GM18498 (cell line): ENCODE data around the gene COMP.

ENCODE experiments used
- ATAC-seq: cut with Tn5 transposase; IDR thresholded peaks from one replicate; pipeline ENCODE4 v1.9.1; 2021; ENCODE audit warnings: mild to moderate bottlenecking, moderate library complexity; ENCODE audit not compliant: unreplicated experiment

Gene COMP

DNA sequence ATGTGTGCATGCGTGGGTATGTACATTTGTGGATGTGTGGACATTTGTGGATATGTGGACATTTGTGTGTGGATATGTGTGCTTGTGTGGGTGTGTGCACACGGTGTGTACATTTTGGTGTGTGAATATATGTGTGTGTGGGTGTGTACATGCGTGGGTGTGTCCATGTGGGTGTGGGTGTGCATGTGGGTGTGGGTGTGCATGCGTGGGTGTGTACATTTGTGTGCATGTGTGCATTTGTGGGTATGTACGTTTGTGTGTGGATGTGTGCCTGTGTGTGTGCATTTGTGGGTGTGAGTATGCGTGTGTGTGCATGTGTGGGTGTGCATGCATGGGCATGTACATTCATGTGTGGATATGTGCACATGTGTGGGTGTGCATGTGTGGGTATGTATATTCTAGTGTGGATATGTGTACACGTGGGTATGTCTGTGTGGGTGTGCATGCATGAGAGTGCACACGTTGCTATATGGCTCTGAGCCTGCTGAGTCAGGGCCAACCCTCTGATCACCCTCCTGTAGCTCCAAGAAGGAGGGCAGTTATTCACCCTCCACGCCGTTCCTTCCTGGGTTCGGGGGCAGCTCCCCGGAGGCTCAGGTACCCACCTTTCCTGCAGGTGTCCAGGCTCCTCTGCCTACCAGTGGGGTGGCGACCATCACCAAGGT lies 20.3 kb downstream of the COMP start:
- no peak for ATAC-seq

DNA sequence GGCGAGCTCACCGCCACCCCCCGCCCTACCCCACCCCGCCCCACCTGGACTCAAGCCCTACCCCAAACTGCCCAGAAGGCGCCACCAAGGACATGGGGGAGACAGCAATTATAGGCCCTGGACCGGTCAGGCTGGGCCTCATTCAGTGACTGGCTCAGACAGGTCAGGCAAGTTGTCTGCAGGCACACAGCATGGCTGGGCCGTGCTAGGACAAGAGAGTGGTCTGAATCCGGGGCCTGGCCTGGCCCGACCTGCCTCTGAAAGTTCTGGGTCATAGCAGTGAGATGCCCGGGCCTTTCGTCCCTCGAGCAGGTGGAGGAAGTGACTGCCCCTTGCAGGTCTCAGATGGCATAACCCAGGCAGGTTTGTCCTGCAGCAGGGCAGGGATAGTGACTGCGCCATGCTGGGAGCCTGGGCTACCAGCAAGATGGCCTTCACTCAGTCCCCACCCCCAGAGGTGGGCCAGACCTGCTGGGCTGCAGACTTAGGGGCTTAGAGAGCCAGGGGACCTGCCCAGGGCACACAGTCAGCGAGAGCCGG lies 21.0 kb downstream of the COMP start:
- no peak for ATAC-seq

DNA sequence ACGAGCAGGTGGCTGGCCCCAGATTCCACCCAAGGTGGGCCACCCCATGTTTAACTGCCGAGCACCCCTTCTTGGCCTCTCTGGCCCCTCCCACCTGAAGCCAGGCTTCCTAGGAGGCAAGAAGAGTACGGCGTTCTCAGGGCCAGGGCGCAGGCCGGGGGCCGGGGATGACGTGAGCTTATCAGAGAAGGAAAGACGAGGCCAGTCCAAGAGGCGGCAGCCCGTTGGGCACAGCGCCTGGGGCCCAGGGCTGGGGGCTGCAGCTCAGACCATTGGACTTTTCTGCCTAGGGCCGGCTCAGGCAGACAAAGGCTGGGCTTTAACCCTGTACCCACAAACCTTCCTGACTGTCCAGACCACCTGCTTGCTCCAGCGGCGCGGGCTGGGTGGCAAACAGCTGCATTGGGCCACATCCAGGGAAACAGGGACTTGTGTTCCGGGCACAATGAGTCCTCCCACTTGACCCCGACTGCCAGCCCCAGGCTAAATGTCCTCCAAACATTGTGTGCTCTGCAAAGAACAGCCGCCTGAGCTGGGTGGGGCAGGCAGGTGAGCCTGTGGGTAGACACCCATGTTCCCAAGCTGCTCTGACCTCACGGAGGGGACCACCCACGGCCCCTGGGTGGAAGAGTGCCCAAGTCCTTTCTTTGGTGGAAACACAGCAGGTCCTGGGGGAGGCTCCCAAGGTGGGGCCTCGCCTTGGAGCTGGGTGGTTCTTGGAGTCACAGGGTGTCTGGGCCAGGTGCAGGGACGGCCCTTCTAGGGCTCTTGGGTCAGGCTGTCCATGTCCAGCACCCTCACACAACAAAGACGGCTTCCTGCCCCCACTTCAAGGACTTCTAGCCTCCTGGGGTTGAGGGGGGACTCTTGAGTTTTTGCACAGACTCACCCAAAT lies 21.9 kb downstream of the COMP start:
- ATAC-seq = no peak

DNA sequence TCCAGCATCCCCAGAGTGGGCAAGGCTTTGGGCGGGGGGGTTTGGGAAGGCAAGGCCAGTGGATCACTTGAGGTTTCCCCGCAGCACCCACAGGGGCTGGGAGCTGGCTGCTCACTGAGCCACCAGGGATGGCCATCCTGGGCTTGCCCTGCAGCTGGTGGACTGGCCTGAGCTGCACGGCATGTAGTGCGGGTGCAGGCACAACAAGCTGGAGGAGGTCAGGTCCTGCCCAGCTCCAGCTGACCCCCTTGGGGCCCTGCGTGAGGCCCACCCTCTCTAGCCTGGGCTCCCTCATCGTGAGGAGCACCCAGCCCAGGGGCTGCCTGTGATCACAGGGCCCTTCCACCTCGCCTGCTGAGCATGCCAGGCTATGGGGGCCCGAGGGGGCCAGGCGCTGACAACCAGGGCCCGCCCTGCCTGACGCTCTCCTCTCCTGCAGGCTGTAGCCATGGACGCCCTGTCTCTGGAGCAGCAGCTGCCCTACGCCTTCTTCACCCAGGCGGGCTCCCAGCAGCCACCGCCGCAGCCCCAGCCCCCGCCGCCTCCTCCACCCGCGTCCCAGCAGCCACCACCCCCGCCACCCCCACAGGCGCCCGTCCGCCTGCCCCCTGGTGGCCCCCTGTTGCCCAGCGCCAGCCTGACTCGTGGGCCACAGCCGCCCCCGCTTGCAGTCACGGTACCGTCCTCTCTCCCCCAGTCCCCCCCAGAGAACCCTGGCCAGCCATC lies 22.9 kb downstream of the COMP start:
- no peak for ATAC-seq

DNA sequence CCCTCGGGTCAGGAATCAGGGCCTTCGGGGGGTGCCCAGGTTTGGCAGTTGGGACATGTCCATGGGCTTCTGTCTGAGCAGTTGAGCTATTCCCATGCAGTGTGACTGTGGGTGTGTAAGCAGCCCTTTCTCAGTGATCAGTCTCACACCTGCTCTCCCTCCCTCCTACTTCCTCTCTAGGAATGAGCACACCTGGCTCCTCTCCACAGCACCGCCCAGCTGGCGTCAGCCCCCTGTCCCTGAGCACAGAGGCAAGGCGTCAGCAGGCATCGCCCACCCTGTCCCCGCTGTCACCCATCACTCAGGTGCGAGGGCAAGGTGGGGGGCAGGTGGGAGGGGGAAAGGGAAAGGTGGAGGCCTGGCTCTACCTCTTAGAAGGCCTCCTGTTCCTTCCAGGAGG lies 25.9 kb downstream of the COMP start:
- no peak for ATAC-seq

DNA sequence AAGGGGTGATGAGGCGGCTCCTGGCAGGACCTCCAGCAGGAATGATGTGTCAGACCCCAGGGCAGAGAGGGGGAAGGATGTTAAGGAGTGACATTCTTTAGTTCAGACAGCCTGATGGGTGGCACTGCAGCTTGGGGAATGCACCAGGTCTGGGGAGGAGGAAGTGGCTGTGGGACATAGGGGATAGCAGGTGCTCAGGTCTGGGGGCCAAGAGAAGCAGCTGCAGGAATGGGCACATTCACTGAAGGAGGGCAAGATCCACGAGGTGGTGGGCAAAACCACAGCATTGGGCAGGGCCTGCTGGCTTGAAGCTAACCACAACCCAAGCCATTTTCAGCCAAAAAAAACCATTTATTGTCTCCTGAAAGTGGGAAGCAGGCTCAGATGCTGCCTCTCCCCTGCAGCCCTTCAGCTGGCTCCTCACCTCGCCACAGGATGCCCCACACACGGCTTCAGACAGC lies 26.5 kb downstream of the COMP start:
- ATAC-seq = no peak

DNA sequence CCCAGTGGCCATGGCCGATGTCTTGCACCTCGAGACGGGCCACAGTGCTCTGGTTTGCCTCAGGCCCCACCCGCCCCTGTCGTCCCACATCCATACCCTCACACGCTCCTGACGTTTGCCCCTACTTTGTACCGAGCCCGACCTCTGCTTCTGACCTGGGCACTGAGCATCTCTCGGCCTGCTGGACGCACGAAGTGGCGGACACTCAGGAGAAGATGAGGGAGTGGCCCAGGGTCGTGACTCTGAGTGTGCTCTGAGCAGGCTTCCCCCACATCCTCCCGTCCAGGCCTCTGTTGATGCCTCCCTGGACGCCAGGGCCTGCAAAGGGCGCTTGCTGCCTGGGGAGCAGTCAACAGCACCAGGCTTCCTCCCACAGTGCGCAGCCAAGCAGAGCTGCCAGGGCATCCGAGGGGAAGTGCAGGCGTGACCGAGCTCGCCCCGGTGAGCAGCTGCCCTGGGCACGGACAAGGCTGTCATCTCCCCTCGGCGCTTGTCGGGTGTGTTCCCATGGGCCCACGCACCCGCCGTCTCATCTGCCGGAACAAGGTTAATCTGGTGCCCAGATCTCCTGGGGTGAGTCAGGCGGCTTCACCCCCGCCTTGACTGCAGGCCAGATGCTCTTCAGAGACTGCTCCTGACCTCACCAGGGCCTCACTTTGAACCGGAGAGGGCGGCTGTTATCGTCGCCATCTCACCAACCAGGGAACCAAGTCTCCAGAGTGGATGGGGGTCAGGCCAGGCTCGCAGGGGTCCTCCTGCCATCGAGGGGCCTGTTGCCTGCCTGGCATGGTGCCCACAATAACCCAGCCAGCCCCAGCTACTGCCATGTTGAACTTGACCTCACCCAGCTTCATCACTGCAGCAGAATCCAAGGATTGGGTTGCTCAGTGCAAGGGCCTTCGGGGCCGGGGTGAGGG lies 27.2 kb downstream of the COMP start:
- ATAC-seq = no peak

DNA sequence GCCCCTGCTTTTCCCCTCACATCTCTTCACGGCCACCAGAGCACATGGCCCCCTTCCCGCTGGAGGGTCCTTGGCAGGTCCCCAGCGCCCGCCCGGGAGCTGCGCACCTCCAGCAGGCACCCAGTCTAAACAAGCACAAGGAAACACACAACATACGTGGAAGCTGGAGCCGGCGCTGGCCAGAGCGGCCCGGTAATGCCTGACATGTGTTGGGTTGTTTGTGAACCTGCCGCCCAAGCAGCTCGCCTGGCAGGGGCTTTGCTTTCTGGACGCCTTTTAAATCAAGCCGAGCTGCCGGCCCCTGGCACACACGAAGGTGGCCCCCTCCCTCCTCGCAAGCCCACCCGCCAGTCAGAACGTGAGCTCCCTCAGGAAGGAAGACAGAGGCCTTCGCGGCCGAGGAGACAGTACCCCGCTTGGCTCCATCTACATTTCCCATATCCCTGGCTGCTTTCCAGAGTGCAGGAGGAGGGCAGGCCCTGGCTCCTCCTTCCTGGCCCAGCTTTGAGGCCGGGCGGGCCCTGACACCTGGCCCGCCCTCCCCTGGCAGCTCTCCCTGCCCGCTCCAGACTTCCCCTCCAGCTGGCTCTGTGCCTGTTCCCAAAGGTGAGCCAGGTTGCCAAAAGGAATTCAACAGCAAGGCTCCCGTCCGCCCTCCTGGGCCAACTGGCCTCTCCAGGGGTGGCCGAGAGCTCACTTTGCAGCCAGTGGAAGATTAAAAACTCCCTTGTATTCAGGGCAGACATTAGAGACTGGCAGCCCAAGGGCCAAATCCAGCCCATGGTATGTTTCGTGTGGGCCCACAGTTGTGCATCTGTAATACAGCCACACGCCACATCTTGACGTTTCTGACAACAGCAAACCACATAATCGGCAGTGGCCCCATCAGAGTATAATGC lies 28.7 kb downstream of the COMP start:
- ATAC-seq = no peak

DNA sequence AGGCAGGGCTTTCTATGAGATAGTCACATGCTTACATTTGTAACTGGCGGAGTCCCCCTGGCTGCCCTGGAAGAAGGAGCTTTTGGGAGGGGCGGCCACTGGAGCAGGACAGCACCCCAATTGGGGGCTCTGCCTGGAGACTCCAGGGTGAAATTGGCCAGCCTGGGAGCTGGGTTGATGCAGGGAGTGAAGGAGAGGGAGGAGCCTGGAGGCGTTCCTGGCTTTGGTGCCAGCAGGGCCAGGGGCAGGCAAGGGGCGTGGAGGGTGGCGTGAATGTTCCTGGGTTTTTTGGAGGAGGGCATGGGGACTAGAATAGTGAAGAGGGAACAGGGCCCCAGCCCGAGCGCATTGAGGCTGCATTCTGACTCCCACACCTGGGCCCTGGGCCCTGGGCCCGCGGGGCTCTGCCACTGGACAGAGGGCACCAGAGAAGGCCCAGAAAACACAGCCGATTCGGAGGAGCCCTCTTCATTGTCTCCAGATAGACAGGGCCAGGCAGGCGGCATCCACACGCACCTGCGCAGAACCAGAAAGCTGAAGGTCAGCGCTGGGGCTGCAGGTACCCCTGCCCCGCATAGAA lies 29.5 kb downstream of the COMP start:
- ATAC-seq = no peak

DNA sequence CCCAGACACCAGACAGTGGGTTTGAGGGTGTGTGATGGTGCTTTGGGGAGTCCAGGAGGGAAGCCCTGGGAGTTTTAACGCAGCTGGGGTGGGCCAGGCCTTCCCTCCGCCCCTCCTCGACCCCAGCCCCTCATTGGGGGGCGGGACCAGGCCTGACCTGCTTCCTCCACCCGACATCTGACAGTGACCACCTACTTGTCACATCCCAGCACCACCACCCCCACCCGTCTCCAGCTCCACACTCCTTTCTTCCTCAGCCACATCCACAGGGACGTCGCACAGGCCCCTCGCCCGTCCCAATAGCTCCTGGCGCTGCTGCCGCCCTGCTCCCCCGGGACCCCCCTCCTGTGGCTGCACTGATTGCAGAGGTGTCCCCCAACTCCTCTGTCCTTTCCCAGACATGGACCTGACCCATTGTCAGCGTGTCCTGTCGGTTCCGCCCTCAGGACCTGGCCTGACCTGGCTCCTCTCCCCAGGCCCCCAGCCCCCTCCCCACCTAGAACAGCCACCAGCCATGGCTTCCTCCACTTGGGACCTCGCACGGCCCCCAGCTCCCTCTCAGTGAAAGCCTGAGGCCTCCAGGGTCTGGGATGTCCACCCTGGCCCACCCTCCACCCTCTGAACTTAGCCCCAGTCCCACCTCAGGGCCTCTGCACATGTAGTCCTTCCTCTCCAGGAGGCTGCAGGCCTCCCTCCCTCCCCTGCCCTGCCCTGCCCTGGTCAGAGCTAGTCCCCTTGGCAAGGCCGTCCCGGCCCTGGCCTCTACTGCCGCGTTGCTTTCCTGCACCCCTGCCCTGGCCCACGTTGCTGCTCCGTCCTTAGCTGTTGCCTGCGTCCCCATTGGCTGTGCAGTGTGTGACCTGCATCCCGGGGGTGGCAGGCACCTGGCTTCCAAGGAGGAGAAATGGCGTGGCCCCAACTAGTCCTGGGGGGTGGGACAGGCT lies 30.4 kb downstream of the COMP start:
- ATAC-seq = no peak

DNA sequence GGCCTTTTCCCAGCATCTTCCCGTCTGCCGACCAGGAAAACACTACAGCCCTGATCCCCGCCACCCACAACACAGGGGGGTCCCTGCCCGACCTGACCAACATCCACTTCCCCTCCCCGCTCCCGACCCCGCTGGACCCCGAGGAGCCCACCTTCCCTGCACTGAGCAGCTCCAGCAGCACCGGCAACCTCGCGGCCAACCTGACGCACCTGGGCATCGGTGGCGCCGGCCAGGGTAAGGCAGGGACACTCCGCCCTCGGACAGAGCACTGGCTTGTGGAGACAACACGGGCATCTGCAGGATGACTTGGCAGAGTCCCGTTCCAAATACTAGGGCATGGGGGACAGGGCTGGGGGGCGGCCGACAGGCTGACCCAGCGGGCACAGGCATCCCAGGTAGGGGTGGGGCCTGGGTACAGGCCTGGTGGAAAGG lies 31.1 kb downstream of the COMP start:
- ATAC-seq = no peak

DNA sequence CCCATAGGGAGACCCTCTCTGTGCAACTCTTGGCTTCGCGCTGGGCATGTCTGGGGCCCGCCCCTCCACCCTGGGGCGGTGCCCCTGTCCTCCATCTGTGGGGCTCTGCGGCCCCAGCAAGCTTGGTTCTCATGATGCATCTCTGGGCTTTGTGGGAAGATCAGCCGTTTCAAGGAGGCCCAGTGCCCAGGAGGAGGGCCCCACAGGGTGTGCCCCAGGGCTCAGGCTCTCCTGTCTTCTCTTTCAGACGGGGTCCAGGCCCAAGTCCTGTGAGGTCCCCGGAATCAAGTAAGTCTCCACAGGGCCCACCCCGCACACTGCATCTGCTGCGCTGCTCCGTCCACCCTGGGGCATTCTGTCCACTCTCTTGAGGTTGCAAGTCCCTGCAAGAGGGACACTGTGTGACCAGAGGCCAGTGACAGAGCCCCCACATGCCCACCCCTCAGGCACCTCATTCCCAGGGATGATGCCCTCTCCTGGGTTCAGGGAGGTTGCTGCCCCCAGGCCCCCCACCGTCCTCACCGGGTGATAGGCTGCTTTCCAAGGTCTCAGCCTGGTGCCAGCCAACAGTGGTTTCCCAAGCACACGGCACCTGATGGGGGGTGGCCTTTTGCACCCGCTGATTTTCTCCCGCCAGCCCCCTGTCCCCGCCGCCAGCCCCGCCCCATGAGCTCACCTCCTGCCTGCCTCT lies 31.7 kb downstream of the COMP start:
- no peak for ATAC-seq

DNA sequence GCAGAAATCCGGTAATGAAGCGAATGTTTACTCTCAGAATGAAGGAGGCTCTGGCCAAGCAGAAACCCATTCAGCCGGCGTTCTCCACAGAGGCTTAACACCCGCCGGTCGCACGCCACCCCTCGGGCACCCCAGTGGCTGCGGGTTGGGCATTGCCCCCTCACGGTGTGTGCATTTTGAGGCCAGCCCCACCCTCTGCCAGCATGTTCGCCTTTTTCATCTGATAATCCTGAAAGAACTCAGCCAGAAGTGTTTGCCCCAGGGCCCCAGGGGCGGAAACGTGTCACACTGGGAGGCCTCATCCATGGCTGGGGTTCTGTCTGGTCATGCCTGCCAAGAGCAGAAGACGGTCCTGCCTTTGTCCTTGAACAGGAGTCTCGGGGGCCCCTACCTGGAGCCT lies 34.2 kb downstream of the COMP start:
- ATAC-seq = no peak

DNA sequence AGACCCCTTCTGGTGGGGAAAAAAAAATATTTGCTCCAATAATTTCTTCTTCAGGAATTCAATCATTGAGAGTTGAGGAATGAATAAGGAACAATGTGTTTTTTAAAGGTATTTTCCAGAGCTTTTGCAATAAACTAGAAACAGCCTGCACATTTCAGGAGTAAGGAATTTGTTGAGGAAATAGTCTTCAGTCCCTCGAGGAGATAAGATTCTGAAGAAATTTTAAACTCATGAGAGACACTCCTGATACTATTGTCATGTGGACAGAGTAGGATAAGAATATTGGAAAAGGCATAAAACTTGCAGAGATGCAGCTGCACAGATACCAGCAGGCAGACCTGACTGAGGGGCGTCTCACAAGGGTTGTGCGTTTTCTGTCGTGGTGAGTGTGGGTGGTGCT lies 36.6 kb downstream of the COMP start:
- ATAC-seq = no peak

DNA sequence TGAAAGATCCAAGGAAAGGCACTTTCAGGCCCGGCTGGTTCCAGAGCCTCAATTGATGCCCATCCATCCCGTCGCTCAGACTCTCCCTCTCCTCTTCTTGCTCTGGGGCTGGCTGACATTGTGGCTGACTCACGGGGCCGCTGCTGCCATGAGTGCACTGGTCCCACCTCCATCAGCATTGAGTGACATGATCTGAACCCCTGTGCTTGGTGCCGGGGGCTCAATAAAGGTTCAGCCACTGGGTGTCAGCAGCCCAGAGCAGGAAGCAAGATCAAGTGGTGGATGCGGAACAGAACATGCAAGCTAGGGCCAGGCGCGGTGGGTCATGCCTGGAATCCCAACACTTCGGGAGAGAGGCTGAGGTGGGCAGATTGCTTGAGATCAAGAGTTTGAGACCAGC lies 39.5 kb downstream of the COMP start:
- ATAC-seq = no peak

DNA sequence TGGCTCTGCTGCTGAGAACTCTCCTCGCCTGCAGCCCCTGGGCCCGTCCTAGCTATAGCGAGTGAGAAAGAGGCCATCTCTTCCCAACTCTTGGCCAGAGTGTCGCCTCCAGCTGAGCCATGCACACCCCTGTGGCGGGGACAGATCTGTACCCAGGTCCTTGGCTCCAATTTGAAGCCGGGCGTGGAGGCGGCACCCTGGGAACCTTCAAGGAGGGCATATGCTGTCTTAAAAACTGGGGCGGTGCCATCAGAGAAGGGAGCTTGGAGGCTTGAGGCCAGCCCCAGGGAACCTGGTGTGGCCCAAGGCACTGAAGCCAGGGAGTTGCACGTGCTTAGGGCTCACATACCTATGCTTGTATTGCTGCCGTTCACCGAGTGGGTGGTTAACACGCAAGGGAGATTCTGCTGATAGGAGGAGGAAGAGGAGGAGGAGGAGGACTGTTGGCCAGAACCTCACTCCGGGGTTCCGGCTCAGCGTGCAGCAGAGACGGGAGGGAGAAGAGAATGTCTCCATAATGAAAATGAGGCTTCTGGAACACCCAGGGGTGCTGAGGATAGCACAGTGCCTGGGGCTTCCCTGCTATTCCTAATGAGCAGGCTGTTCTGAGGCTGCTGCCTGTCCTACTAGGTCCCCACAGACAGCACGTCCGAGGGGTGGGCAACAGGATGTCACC lies 40.7 kb downstream of the COMP start:
- no peak for ATAC-seq
